DMS79 (cell line): Measurements from ENCODE around the gene CRBN.

ENCODE experiments used
- DNase-seq: peaks from one replicate; lab custom pipeline; 2025; lab: John Stamatoyannopoulos, UW

Gene CRBN

GRCh38 chr3:3170998-3171397 lies 8.5 kb downstream of the CRBN start:
- DNase-seq, result no peak

GRCh38 chr3:3165650-3166049 lies 13.8 kb downstream of the CRBN start:
- no peak for DNase-seq

DNA sequence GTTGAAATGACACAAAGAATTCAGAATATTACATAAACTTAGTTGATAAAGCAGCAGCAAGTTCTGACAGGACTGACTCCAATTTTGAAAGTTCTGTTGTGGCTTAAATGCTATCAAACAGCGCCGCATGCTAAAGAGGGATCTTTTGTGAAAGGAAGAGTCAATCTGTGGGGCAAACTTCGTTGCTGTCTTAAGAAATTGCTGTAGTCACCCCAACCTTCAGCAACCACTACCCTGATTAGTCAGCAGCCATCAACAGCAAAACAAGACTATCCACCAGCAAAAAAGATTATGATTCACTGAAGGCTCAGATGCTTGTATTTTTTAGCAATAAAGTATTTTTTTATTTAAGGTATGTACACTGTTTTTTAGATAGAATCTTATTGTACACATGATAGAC lies 14.2 kb downstream of the CRBN start:
- no peak for DNase-seq

DNA sequence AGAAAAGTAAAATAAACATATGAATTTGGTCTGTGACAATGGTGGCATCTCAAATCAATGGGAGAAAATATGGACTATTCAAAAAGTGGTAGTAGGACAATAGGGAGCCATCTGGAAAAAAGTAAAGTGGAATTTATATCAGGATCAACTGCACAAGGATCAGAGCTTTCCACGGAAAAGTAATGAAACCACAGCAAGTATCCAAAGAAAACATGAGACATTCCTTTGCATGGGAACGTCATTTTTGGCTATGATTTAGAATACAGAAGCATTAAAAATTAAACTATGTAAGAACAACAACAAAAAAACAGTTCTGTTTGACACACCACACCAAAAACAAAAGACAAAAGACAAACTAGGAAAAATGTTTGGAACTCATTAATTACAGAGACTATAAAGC lies 18.7 kb downstream of the CRBN start:
- no peak for DNase-seq

- DNase-seq, result no peak
Observed at GRCh38 chr3:3157484-3157883, 22.0 kb downstream of the CRBN start.

DNA sequence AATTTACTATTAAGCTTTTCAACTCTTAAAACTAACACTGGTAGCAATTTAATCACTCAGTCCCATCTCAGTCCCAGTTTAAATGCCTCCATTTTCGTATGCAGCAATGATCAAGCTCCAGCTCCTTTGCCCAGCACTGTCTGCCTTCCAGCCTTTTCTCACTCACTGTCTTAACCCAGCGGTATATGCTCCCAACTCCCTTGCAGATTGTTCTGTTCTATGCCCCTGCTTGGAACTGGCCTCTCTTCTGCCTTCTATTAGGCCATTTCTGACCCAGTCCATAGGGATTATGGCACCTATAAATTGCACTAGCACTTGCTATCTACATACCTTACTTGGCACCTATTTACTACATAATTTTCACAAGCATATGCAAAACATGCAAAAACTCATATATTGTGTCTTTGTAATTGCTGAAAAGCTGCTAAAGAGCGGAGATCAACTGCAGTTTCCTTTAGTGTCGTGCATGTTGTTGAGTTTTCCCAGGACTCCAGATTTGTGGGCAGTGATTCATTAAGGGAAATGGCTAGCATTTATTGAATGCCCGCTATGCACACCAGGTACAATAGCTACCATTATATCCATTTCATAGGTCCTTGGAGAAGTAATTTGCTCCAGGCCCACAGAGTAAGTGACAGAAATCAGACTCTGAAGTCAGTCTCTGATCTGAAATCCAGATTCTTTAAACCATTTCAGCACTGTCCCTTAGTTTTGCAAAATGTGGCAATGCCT lies 24.4 kb downstream of the CRBN start:
- DNase-seq, result no peak

- DNase-seq, result no peak
Observed at GRCh38 chr3:3151513-3151912, 28.0 kb downstream of the CRBN start.

DNA sequence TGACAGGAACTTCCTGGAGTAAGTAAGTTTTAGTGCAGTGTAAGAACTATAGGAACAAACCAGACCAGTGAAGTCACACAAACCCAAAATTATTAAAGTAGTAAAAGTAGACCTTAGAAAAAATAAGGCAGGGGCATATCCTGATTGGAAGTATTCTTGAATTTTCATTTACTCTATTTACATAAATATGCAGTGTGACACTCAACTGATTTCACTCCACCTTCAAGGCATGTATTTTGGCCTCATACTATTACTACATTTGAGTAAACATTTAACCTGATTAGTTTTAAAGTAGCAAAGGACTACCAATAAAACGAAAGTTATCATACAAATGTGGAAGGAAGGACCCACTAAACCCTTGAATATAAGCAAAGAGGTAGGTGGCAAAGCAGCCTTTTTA lies 29.9 kb downstream of the CRBN start:
- no peak for DNase-seq

- no peak for DNase-seq
Observed at GRCh38 chr3:3145831-3146230, 33.7 kb downstream of the CRBN start.

DNA sequence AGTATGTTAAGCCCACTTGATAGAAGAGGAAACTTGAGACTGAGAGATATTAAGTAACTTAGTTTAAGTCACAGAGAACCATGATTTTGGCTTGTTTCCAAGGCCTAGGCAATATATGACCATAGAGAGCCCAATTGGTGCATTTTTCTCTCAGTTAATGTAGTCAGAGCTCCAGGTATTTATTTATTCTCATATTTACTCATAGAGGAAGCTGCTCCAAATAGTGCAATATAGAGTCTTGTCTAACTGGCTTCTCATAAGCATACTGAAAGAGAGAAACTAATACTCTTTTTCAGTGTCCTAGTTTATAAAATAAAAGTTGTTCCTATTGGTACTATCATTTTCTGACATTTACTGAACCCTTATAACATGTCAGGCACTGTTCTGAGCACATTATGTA lies 37.6 kb downstream of the CRBN start:
- no peak for DNase-seq

GRCh38 chr3:3137526-3137925 lies 42.0 kb downstream of the CRBN start:
- DNase-seq, result no peak

- DNase-seq, result no peak
Observed at GRCh38 chr3:3134750-3135448, 44.6 kb downstream of the CRBN start.

- DNase-seq, result no peak
Observed at GRCh38 chr3:3133500-3133899, 46.0 kb downstream of the CRBN start.

DNA sequence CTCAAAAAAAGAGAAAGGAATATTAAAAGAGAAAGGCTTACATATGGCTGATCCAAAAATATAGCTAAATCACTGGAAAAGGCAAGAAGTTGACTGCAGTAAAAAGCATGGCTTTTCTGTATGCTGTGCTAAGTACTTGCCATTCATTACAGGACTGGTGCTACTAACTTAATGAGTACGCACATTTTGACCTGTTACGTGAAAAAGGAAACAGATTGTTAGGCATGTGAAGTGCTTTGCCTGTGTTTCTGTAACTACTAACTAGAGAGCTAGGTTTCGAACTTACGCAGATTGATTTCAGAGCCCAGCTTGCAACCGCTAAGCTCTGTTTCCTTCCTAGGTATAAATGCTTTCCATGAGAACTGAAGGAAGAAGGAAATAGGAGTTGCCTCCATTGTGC lies 49.9 kb downstream of the CRBN start:
- no peak for DNase-seq

GRCh38 chr3:3127432-3128010 lies 52.0 kb downstream of the CRBN start:
- no peak for DNase-seq

GRCh38 chr3:3126477-3127431 lies 52.7 kb downstream of the CRBN start, which contains the start of gene TRNT1:
TRNT1 (plus strand) TSS chr3:3126940; CDS start chr3:3129041, 2,101 bp downstream.
- peak; percentile 49 for DNase-seq

DNA sequence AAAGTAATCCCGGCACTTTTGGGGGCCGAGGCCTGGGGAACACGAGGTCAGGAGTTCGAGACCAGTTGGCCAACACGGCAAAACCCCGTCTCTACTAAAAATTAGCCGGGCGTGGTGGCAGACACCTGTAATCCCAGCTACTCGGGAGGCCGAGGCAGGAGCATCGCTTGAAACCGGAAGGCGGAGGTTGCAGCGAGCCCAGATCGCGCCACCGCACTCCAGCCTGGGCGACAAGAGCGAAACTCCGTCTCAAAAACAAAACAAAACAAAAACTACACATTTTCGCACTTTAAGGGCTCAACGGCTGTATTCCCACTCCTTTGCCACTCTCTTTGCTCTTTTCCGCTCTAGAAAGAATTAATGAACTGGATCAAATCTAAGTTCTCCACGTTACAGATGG lies 53.5 kb downstream of the CRBN start:
- no peak for DNase-seq

DNA sequence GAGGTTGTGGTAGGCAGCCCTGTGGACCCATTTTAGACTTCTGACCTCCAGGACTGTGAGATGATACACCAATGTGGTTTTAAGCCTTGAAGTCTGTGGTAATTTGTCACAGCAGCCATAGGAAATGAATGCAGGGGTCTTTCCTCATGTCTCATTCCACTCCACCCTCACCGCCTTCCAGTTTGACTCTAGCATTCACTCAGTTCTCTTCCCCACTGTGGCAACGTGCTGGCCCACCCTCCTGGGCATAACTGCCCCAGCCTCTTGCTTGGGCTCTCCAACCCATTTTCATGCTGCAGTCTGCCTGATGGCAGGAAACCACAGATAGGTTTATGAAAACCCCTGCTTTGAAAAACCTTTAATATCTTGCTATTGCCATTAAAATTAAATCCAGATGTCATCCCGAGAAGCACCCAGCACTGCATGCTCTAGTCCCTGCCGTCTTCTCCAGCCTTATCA lies 60.1 kb downstream of the CRBN start:
- DNase-seq, result no peak

- no peak for DNase-seq
Observed at GRCh38 chr3:3117651-3118050, 61.8 kb downstream of the CRBN start.

DNA sequence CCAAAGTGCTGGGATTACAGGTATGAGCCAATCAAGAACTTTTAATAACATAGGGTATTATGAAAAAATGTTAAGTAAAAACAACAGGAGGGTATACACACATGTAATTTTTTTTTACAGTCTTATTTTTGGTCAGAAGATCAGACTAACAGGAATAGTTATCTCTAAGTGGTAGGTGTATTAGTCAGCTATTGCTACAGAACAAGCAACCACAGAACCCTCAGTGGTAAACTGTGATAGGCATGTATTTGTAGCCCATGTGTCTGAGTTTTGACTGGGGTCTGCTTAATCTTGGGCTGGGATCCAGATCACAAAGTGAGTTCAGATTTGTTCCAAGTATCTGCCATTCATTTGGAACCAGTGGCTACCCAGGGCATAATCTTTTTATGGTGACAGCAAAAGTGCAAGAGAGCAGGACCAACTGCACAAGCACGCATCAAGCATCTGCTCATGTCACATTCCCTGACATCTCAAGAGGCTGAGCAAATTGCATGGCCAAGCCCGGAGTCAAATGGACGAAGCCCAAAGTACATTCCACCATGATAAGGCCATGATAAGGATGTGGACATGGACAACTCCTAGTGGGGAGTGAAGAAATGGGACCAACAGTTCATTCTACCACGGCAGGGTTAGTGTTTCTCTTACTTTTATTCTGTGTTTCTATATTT lies 66.3 kb downstream of the CRBN start:
- DNase-seq, result no peak

DNA sequence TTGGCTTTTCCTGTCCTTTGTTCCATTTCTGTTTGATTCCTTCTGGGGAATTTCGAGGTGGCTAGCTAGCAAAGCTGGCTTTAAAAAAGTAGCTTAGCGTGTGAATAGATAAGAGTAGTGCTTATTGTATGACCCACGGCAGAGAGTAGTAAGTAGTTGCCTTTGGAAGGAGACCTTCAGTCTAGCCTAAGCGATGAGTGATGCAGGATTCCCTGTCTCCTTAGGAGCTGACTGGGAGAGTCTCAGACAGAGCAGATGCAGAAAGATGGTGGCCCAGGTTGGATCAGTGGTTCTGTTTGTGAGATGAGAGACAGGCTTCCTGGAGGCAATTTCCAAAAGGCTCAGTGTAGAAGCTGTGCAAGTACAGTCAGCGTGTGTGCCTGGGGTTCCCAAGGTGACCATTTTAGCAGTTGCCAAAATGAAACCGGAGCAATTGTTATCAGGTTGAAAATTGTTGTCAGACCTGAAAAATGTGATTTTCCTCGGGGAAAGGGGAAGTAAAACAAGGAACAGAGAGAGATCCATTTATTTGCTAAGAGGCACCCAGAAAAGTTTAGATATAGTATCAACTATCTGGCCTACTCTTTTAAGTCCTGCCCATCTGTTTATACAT lies 68.6 kb downstream of the CRBN start:
- no peak for DNase-seq
